GM21786 (cell line): ENCODE results near the gene CCRL2.

Source experiments
- ATAC-seq: cut with Tn5 transposase; IDR thresholded peaks from one replicate; pipeline ENCODE4 v1.9.1; 2021; ENCODE audit not compliant: unreplicated experiment

The CCRL2 gene

DNA sequence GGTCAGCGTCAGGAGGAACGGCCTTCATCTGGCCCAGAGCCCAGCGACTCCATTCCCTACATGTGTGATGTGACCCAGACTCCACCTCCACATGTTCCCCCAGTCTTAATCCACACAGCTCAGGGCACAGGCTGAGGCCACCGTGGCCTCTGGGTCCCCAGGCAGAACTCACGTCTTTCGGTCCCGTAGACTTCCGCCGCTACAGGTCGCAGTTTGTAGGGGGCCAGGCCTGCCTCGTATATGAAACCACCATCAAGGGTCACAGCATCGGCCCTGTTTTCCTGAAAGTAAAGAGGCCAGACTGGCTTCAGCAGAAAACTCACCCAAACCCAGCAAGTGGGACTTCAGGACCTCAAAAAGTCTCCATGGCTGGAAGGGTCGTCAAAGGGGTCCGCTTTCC, 49.1 kb downstream of the CCRL2 start:
- ATAC-seq, result no peak
